Transverse colon (tissue), 4 donors: ENCODE data around the gene COQ8B.

Experiments used
- CTCF ChIP-seq, 5 experiments: fragments of 200-600 bp in 3 of 5; fragments of 450-650 bp in 2 of 5; sonication (generic) in 3 of 5; IDR thresholded peaks; 1 replicate in 2 of 5; 2 replicates in 3 of 5; pipeline ENCODE4 v1.5.1; 2016 to 2017; ENCODE audit warnings: antibody characterized with exemption in 5 of 5, inconsistent platforms in 3 of 5, mild to moderate bottlenecking in 2 of 5, moderate library complexity in 1 of 5
- POLR2A ChIP-seq: fragments of 450-650 bp; IDR thresholded peaks from one replicate; pipeline ENCODE4 v1.6.1; 2016; ENCODE audit warnings: antibody characterized with exemption, mild to moderate bottlenecking, moderate library complexity
- POLR2AphosphoS5 ChIP-seq, 3 donors: sonication (generic); formaldehyde crosslinking; IDR thresholded peaks; one replicate each; pipeline ENCODE4 v1.6.1; 2016; ENCODE audit warnings: antibody characterized with exemption in 3 of 3

GRCh38 chr19:40750058-40750873 lies 33.6 kb upstream of the COQ8B start, which contains the start of gene ACTMAP:
- TF ChIP-seq CTCF (IDR thresholded peaks at IDR 0.05) (peak in 1 of 5 experiments; percentile 19), POLR2A (peak; percentile 67), POLR2AphosphoS5 (IDR thresholded peaks at IDR 0.05) (peak; percentile 75 to 88 (median 87))
